ENCODE measurements around the gene MRAP.
"Not testable (repeated sequence)": the region's sequence is repeated elsewhere in the genome, so short reads cannot be mapped to it uniquely, and the experiment has no call there.

Gene MRAP

DNA sequence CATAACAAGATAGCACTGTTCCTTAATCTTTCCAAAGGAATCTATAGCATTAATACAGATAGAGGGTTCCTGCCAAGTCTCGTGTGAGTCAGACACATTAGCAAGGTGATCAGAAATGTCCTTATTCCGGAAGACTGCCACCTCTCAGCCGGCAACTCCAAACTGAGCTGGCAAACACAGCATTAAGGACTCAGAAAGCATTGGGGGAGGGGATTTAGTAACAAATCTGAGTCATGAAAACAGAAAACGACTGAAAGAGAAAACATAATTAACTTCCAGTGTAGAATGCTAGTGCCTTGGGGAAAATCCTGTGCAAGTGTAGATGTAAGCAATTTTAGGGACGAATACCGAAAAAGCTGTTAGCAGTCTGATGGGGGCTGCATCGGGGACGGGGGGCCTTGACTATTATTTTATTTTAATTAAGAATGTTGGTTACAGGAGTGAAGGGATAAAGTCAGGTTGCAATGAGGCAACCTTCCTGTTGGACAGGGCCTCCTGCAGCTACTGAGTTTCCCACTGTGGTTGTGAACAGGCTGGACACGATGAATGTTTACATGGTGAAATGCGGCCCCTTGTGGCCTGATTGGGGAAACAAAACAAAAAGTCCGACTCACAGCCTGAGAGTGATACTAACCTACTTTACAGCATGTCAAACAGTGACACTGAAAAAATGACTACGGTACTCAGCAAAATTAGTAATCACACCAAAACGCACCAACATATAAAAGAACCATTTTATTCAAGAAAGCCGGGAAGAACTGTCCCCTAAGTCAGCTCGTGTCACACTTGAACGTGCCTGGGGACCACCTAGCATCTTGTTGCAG is 40.5 kb upstream of the MRAP start:
- TF ChIP-seq, protein P1, sequence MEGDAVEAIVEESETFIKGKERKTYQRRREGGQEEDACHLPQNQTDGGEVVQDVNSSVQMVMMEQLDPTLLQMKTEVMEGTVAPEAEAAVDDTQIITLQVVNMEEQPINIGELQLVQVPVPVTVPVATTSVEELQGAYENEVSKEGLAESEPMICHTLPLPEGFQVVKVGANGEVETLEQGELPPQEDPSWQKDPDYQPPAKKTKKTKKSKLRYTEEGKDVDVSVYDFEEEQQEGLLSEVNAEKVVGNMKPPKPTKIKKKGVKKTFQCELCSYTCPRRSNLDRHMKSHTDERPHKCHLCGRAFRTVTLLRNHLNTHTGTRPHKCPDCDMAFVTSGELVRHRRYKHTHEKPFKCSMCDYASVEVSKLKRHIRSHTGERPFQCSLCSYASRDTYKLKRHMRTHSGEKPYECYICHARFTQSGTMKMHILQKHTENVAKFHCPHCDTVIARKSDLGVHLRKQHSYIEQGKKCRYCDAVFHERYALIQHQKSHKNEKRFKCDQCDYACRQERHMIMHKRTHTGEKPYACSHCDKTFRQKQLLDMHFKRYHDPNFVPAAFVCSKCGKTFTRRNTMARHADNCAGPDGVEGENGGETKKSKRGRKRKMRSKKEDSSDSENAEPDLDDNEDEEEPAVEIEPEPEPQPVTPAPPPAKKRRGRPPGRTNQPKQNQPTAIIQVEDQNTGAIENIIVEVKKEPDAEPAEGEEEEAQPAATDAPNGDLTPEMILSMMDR (IDR thresholded peaks at IDR 0.05; ENCODE audit: insufficient read depth, low read depth, low read length, missing control alignments) = peak; percentile 79
- peak; percentile 80 for DNase-seq (ENCODE audit: low read depth)
- no peak overlapping the region for H3K4me3 ChIP-seq (ENCODE audit: low read depth, low read length)

DNA sequence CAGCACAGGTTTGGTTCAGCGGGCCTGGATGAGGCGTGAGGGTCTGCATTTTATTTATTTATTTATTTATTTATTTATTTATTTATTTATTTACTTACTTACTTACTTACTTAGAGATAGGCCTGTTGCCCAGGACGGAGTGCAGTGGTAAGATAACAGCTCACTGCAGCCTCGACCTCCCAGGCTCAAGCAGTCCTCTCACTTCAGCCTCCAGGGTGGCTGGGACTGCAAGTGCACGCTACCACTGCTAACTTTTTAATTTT is 39.9 kb upstream of the MRAP start:
- not testable (repeated sequence) for H3K4me3 ChIP-seq (ENCODE audit: low read depth, low read length); DNase-seq (ENCODE audit: low read depth)

DNA sequence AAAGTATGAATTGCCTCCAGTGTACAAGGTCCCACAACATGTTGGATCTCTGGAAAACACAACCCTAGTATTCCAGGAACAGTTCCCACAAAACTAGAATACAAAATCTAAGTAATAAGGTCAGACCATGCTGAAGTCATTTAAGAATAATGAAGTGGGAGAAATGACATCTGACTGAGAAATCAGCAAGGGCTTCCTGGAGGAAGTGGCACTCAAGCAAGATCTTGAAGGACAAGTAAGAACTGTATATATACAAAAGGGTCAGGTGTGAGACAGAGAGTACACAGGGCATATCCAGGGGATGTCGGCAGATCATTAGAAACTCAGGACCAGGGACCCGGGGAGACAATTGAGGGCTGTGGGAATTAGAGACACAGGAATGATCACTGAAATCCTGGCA is 38.5 kb upstream of the MRAP start:
- no peak for DNase-seq (ENCODE audit: low read depth)
- H3K4me3 ChIP-seq (ENCODE audit: low read depth, low read length) = no peak overlapping the region
- TF ChIP-seq, protein P1 (IDR thresholded peaks at IDR 0.05; ENCODE audit: insufficient read depth, low read depth, low read length, missing control alignments) = no peak

DNA sequence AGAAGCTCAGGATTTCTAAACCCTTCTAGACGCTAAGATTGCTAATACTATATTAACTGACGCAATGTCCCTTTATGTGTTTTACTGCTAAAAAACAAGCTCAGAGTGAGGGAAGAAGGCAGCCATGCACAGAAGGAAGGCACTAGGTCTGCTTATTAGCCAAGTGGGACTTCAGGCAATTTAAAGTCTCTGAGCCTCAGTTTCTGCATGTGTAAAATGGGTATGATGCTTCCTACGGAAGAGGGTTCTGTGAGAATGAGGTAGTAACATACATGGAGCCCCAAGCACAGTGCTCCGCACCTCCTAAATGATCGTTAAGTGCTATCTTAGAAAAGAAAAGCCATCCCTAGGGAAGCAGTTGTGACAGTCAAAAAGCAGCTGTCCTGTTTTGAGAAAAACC is 36.7 kb upstream of the MRAP start:
- DNase-seq (ENCODE audit: low read depth) = no peak
- H3K4me3 ChIP-seq (ENCODE audit: low read depth, low read length) = no peak overlapping the region
- TF ChIP-seq, protein P1 (IDR thresholded peaks at IDR 0.05; ENCODE audit: insufficient read depth, low read depth, low read length, missing control alignments) = no peak

DNA sequence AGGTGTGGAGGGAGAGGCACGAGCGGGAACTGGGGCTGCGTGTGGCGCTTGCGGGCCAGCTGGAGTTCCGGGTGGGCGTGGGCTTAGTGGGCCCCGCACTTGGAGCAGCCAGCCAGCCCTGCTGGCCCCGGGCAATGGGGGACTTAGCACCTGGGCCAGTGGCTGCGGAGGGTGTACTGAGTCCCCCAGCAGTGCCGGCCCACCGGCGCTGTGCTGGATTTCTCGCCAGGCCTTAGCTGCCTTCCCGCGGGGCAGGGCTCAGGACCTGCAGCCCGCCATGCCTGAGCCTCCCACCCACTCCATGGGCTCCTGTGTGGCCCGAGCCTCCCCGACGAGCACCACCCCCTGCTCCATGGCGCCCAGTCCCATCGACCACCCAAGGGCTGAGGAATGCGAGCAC is 33.3 kb upstream of the MRAP start:
- not testable (repeated sequence) for DNase-seq (ENCODE audit: low read depth); H3K4me3 ChIP-seq (ENCODE audit: low read depth, low read length)

GRCh38 chr21:32270748-32271147 is 27.9 kb upstream of the MRAP start:
- TF ChIP-seq, protein P1 (IDR thresholded peaks at IDR 0.05; ENCODE audit: insufficient read depth, low read depth, low read length, missing control alignments) = no peak
- DNase-seq (ENCODE audit: low read depth) = no peak
- H3K4me3 ChIP-seq (ENCODE audit: low read depth, low read length) = no peak overlapping the region

- TF ChIP-seq, protein P1 (IDR thresholded peaks at IDR 0.05; ENCODE audit: insufficient read depth, low read depth, low read length, missing control alignments) = no peak
Observed at GRCh38 chr21:32276671-32277070, 22.0 kb upstream of the MRAP start.

DNA sequence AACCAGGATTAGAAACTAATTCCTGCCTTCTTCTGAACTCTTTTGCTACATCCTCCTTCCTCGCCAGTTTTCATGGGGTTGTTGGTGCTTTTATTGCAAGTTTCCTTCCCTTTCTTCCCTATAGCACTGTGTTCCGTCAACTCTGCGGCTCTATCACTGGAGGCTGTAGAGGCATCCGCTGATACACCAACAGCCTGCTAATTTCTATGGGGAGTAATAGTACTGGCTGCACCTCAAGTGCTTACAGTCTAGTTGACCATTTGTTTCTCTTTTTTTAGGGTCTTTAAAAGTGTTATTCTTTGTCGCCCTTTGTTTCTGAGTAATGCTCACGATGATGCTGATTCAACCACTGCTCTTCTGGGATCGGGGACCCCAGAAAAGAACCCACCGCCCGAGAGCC is 20.6 kb upstream of the MRAP start:
- H3K4me3 ChIP-seq (ENCODE audit: low read depth, low read length) = peak overlapping the region; percentile 74
- TF ChIP-seq, protein P1 (IDR thresholded peaks at IDR 0.05; ENCODE audit: insufficient read depth, low read depth, low read length, missing control alignments) = no peak
- peak; percentile 23 for DNase-seq (ENCODE audit: low read depth)

More at GRCh38 chr21:32276671-32277070, 22.0 kb upstream of the MRAP start:
- H3K4me3 ChIP-seq (ENCODE audit: low read depth, low read length) = no peak overlapping the region
- no peak for DNase-seq (ENCODE audit: low read depth)
